ENCODE results near the gene FBXO48.

- no peak for TF ChIP-seq CTCF (IDR thresholded peaks at IDR 0.05)
- no peak for TF ChIP-seq POLR2A (IDR thresholded peaks at IDR 0.05)
These were observed 22.2 kb upstream of the FBXO48 start for GRCh38 chr2:68489282-68489681.

Data from esophagus squamous epithelium (tissue), 4 donors.